Testis (tissue), 3 donors: ENCODE results near the gene C2CD4D. TPM values are rescaled to one million over a fixed set of nuclear protein-coding genes. Genes with fewer than 3 reads are reported as not detected.
A peak's percentile ranks its signal among the peaks of the same experiment; 100 is the strongest.

Experiments
- DNase-seq: peaks from one replicate; pipeline ENCODE4 v3.0.0-alpha.2; 2019
- H3K27ac ChIP-seq, 2 donors: fragments of 200-600 bp; sonication (generic); one replicate each; pipeline ENCODE4 v1.5.1; 2019
- H3K27me3 ChIP-seq: fragments of 200-600 bp; sonication (generic); one replicate; pipeline ENCODE4 v1.5.1; 2019
- H3K36me3 ChIP-seq: fragments of 200-600 bp; sonication (generic); one replicate; pipeline ENCODE4 v1.5.1; 2017; ENCODE audit warnings: low read depth; ENCODE audit errors: missing control alignments
- H3K4me1 ChIP-seq: fragments of 200-600 bp; sonication (generic); one replicate; pipeline ENCODE4 v1.5.1; 2019
- H3K4me3 ChIP-seq, 2 donors: fragments of 200-600 bp; sonication (generic); one replicate each; pipeline ENCODE4 v1.5.1; 2017 to 2019
- H3K9me3 ChIP-seq: fragments of 200-600 bp; sonication (generic); one replicate; pipeline ENCODE4 v1.5.1; 2017
- POLR2A ChIP-seq: fragments of 450-650 bp; IDR thresholded peaks from one replicate; pipeline ENCODE4 v1.6.1; 2017; ENCODE audit warnings: antibody characterized with exemption, mild to moderate bottlenecking, moderate library complexity
- WGBS, 2 donors: methylation state at CpG; one replicate each; pipeline ENCODE4 v1.1.5; 2018; 5-methylcytosine and 5-hydroxymethylcytosine counted together
- intact Hi-C: fragments of 100-400 bp; cut with DNase I; formaldehyde crosslinking; loops from one replicate; pipeline ENCODE4 v1.15.1; 2023; ENCODE audit warnings: low total_unique reads
- polyA plus RNA-seq: library from polyadenylated mRNA; stranded (reverse); fragments of 350-450 nt; fragmentation: Illumina TruSeq; extraction: RNeasy Lipid Tissue Mini Kit (QIAGEN cat#74804); gene quantifications from one replicate; pipeline ENCODE4 v1.2.3, GENCODE V29; 2014; ENCODE audit warnings: low read depth, low replicate concordance; ENCODE audit not compliant: insufficient read depth
- total RNA-seq, 2 donors: library from RNA; depleted of rRNA; stranded (reverse); fragments of >200 nt; gene quantifications; one replicate each; pipeline ENCODE4 v1.2.3, GENCODE V29; 2016
- TF ChIP-seq, protein P1 (sequence below), 3 experiments: fragments of 450-650 bp in 2 of 3; fragments of 200-600 bp in 1 of 3; sonication (generic) in 1 of 3; IDR thresholded peaks; one replicate each; pipeline ENCODE4 v1.5.1; 2016 to 2019; ENCODE audit warnings: antibody characterized with exemption in 3 of 3, mild to moderate bottlenecking in 2 of 3, moderate library complexity in 1 of 3

The C2CD4D gene
- total and polyA plus RNA-seq, 3 donors from 2014 or later: 0.29 to 2.0 (median 1.4) TPM

DNA sequence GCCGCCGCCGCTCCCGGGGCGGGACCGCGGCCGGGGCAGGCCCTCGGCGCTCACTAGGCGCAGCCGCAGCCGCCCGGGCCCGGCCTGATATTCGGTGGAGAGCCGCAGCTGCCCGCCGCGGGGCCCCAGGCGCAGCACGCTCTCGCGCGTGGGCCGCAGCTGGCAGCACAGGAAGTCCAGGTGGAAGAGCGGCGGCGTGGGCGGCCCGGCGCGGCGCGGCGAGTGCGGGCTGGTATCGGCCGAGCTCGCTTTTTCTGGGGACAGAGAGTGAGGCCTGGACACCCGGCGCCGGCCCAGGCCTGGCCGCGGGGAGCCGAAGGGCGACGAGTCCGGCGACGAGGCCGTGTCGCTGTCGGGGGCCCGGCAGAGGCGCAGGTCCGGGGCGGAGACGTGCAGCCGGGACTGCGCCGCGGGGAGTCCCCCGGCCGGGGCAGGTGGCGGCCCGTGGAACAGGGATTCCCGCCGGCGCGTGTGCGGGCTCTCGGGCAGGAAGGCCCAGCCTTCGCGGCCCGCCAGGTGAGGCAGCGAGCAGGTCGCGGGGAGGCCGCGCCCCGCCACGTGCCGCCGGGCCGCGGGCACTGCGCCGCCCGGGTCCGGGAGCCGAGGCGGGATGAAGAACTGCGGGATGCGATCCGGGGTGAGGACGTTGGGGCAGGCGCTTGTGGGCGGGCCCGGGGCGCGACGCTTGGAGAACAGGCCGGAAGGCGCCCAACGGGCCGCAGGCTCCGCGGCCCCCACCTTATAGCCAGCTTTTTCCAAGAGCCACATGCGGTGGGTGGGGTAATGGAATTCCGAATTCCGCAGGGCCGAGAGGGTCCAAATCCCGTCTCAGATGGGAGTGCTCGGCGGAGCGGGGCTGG lies 1.2 kb downstream of the C2CD4D start:
- intact Hi-C loops: no loop called here
- Histone ChIP-seq H3K4me1 (peaks cover 9% of the 10 kb centered on the region), H3K36me3 (no peaks in the 10 kb centered on the region), H3K27ac (peak overlapping the region in 1 of 2 donors; percentile 41), H3K27me3 (no peaks in the 10 kb centered on the region), H3K4me3 (peak overlapping the region; percentile 56 to 58), H3K9me3 (no peaks in the 10 kb centered on the region)
- 8 to 10% methylated on average over 6 to 92 of the region's 117 CpGs for WGBS, 2 donors
- DNase-seq: peak; percentile 31
- TF ChIP-seq POLR2A: no peak
- TF ChIP-seq, protein P1, sequence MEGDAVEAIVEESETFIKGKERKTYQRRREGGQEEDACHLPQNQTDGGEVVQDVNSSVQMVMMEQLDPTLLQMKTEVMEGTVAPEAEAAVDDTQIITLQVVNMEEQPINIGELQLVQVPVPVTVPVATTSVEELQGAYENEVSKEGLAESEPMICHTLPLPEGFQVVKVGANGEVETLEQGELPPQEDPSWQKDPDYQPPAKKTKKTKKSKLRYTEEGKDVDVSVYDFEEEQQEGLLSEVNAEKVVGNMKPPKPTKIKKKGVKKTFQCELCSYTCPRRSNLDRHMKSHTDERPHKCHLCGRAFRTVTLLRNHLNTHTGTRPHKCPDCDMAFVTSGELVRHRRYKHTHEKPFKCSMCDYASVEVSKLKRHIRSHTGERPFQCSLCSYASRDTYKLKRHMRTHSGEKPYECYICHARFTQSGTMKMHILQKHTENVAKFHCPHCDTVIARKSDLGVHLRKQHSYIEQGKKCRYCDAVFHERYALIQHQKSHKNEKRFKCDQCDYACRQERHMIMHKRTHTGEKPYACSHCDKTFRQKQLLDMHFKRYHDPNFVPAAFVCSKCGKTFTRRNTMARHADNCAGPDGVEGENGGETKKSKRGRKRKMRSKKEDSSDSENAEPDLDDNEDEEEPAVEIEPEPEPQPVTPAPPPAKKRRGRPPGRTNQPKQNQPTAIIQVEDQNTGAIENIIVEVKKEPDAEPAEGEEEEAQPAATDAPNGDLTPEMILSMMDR (IDR thresholded peaks at IDR 0.05): peak in 1 of 3 experiments; percentile 7

DNA sequence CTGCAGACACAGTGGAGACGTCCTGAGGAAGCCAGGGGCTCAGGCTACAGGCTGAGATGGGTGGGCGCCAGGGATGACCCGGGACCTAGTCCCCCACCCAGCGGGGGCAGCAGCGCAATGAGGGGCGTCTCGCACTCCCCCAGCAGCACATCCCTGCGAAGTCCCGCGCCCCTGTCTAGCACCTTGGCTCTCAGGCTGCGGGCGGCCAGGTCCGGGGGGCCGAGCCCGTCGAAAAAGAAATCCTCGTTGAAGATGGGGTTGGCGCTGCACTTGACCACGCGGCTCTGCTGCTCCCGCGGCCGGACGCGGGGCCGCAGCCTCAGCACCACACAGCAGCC lies 1.8 kb downstream of the C2CD4D start:
- DNase-seq: no peak
- Histone ChIP-seq H3K4me3 (peak overlapping the region; percentile 56 to 58), H3K27me3 (no peaks in the 10 kb centered on the region), H3K4me1 (peaks cover 9% of the 10 kb centered on the region), H3K9me3 (no peaks in the 10 kb centered on the region), H3K36me3 (no peaks in the 10 kb centered on the region), H3K27ac (peak overlapping the region in 1 of 2 donors; percentile 41)
- no peak for TF ChIP-seq POLR2A
- TF ChIP-seq, protein P1 (IDR thresholded peaks at IDR 0.05): no peak
- intact Hi-C loops: no loop called here
- 20 to 26% methylated on average over 10 to 14 of the region's 26 CpGs for WGBS, 2 donors

DNA sequence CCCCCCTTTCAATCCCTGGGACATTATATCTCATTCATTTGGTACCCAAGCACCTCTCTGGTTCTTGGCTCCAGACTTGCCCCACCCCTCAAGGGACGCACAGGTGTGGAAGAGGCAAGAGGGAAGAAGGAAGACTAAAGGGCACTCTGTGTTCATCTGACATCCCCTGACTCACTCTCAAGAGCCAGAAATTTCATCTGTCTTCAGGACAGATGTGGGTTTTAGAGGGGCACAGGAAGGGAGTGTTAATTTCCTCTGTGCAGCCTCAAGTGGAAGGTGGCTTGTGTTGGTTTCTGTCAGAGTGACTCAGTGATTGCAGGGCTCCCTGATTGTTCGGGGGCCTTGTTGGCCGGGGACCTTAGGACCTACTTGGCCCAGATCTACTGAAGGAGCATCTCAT lies 2.4 kb downstream of the C2CD4D start:
- H3K27ac ChIP-seq: no peak overlapping the region
- H3K4me1 ChIP-seq: peaks cover 12% of the 10 kb centered on the region
- H3K36me3 ChIP-seq: no peaks in the 10 kb centered on the region
- intact Hi-C loops: no loop called here
- H3K4me3 ChIP-seq: no peak overlapping the region
- H3K9me3 ChIP-seq: no peaks in the 10 kb centered on the region
- 62 to 63% methylated on average over 3 of the region's 3 CpGs for WGBS, 2 donors
- DNase-seq: no peak
- TF ChIP-seq, protein P1 (IDR thresholded peaks at IDR 0.05): no peak
- TF ChIP-seq POLR2A: no peak
- H3K27me3 ChIP-seq: no peaks in the 10 kb centered on the region

DNA sequence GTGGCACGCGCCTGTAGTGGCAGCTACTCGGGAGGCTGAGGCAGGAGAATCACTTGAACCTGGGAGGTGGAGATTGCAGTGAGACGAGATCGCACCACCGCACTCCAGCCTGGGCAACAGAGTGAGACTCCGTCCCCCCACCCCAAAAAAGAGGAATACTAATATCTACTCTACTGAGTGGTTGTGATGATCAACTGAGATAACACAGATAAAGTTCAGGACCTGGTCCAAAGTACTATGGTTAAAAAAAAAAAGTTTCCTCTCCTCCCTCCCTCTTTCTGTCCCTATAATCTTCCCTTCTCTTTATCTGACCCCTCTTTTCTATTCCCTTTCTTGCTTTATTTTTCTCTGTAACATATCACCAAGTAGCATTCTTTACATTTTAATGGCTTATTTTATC lies 4.0 kb downstream of the C2CD4D start:
- Histone ChIP-seq H3K27ac (no peak overlapping the region), H3K27me3 (no peaks in the 10 kb centered on the region), H3K4me3 (no peak overlapping the region), H3K4me1 (peaks cover 15% of the 10 kb centered on the region), H3K36me3 (no peaks in the 10 kb centered on the region), H3K9me3 (no peaks in the 10 kb centered on the region)
- no peak for DNase-seq
- intact Hi-C loops: no loop called here
- no peak for TF ChIP-seq POLR2A
- TF ChIP-seq, protein P1 (IDR thresholded peaks at IDR 0.05): no peak
- WGBS, 2 donors: 88 to 97% methylated on average over 7 of the region's 7 CpGs

DNA sequence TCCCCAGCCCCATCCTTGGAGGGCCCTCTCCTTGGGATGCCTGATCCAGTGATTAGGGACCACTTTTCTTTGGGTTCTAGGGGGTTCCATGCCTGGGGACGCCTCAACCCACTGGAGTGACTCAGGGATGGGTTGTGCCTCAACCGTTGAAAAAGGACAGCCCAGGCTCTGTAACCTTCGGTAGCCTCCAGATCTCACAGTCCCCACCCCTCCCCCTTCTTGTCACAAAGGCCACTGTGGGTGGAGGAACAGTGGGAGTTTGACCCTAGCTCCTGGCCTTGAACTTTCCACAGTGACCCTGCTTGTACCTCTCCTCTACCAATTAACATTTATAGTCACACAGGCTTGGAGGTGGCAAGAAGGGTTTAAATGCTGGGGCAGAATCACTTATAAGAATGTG lies 5.4 kb downstream of the C2CD4D start:
- H3K36me3 ChIP-seq: no peaks in the 10 kb centered on the region
- WGBS, 2 donors: 61 to 80% methylated on average over 3 of the region's 3 CpGs
- DNase-seq: no peak
- TF ChIP-seq, protein P1 (IDR thresholded peaks at IDR 0.05): no peak
- no peak for TF ChIP-seq POLR2A
- no peak overlapping the region for H3K4me3 ChIP-seq
- no peaks in the 10 kb centered on the region for H3K27me3 ChIP-seq
- no peak overlapping the region for H3K27ac ChIP-seq
- intact Hi-C loops: no loop called here
- no peaks in the 10 kb centered on the region for H3K9me3 ChIP-seq
- peaks cover 17% of the 10 kb centered on the region for H3K4me1 ChIP-seq
